ENCODE results near the gene CCDC40.
"Not testable (repeated sequence)": the region's sequence is repeated elsewhere in the genome, so short reads cannot be mapped to it uniquely, and the experiment has no call there.

CCDC40 gene

GRCh38 chr17:80086081-80086480 is 49.6 kb downstream of the CCDC40 start:
- DNase-seq = no peak

GRCh38 chr17:80086616-80087015 is 50.2 kb downstream of the CCDC40 start:
- DNase-seq = no peak

GRCh38 chr17:80087346-80088265 is 51.2 kb downstream of the CCDC40 start:
- DNase-seq = no peak

- DNase-seq = no peak
Measured at GRCh38 chr17:80089762-80090161, 53.3 kb downstream of the CCDC40 start.

GRCh38 chr17:80090164-80090563 is 53.7 kb downstream of the CCDC40 start:
- not testable (repeated sequence) for DNase-seq

GRCh38 chr17:80091376-80091775 is 54.9 kb downstream of the CCDC40 start:
- DNase-seq = no peak

- no peak for DNase-seq
Measured at GRCh38 chr17:80092959-80093358, 56.5 kb downstream of the CCDC40 start.

- DNase-seq = no peak
Measured at GRCh38 chr17:80095038-80095843, 58.8 kb downstream of the CCDC40 start.

GRCh38 chr17:80095844-80096475 is 59.5 kb downstream of the CCDC40 start:
- DNase-seq = no peak

- DNase-seq = no peak
Measured at GRCh38 chr17:80096561-80097021, 60.1 kb downstream of the CCDC40 start.

- DNase-seq = no peak
Measured at GRCh38 chr17:80097127-80097621, 60.7 kb downstream of the CCDC40 start.

GRCh38 chr17:80097844-80098691 is 61.6 kb downstream of the CCDC40 start:
- no peak for DNase-seq

- DNase-seq = no peak
Measured at GRCh38 chr17:80099291-80100034, 63.0 kb downstream of the CCDC40 start.

- DNase-seq = no peak
Measured at GRCh38 chr17:80100035-80100323, 63.5 kb downstream of the CCDC40 start.

- DNase-seq = peak; percentile 80
Measured at GRCh38 chr17:80101011-80101945, 64.8 kb downstream of the CCDC40 start, which contains the start of gene GAA. Gene GAA, plus strand, starts transcription at chr17:80101581. Its CDS starts 3,006 bp downstream, at chr17:80104587.

- no peak for DNase-seq
Measured at GRCh38 chr17:80101946-80102663, 65.7 kb downstream of the CCDC40 start.

GRCh38 chr17:80102664-80103448 is 66.4 kb downstream of the CCDC40 start:
- no peak for DNase-seq

- DNase-seq = no peak
Measured at GRCh38 chr17:80103449-80104085, 67.1 kb downstream of the CCDC40 start.

Data from GDM1 (cell line).